Dedifferentiated amniotic fluid mesenchymal stem cell (primary cell): Measurements from ENCODE around the gene GPR83.
"Not testable (repeated sequence)": the region's sequence is repeated elsewhere in the genome, so short reads cannot be mapped to it uniquely, and the experiment has no call there.

ENCODE experiments used
- DNase-seq: peaks from one replicate; pipeline ENCODE4 v3.0.0-alpha.2; 2016; ENCODE audit errors: extremely low spot score

GPR83 gene

DNA sequence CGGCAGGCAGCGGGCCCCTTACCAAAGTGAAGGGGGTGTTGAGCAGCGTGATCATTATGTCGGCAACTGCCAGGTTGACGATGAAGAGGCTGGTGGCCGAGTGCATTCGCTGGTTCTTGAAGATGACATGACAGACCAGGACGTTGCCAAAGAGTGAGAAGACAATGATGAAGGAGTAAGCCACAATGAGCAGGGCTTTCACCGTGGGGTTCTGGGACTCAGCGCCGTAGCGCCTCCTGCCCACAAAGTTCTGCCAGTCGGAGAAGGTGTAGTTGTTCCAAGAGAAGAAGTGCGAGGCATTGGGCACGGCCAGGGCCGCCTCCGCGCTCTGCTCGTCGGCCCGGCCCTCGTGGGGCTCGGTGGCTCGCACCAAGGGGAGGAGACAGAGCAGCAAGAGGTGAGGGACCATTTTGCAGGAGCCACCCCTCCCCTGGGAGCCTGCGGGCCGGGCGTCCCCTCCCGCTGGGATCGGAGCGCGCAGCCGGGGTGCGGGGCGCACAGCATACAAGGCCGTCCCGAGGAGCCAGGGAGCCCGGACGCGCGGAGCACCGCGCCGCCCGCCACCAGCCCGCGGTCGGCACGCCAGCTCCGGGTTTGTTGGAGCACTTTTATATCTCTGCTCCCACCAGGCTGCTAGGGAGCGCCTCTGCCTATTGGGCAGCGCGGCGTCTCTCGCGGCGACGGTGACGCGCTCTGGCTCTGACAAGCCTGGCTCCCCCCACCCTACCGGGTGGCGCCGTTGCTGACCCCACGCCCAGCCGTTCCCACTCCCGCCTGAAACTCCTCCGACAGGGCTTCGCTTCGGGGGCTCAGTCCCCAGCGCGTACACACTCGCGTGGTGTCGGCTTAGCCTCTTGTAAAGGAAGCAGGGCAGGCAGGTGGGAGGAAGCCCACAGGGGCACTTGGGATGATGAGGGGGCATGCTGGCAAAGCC is at the start of gene GPR83:
Gene GPR83, minus strand, starts transcription at position 581 of the 934 bp plus-strand sequence. Its CDS starts 172 bp downstream, at position 409.
- no peak for DNase-seq

GRCh38 chr11:94450048-94450447 is 48.8 kb upstream of the GPR83 start:
- DNase-seq = no peak

GRCh38 chr11:94449437-94449836 is 48.2 kb upstream of the GPR83 start:
- no peak for DNase-seq

DNA sequence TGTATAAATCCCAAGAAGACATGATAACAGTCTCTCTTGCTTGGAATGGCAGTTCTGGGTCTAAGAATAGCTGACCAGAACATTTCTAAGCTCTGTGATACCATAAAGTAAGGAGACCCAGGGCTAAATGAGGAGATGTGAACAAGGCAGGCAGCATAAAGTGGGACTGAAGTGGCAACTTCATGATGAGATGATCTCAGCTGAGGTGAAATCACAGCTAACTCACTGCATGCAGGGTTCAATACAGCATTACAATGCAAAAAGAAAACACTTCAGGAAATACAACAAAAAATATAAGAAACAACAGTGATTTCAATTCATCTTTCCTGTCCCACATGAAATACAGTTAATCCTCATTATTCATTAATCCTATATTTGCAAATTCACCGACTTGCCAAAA is 47.8 kb upstream of the GPR83 start:
- no peak for DNase-seq

DNA sequence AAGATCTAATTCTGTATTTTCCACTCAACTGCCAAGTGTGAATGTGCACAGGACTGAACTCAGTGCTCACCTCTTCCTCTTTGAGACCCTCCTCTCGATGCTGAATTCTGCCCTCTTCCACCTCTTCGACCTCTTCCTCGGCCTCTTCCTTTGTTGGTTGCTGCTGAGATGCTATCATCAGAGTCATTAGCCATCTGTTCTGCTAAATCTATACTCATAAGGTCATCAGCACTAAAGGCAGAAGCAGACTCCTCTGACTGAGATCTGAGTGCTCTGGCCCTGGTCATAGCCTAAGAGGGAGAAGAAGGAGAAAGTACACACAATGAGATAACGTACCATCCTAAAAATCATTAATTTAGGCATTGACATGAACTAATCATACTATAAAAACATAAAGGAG is 45.9 kb upstream of the GPR83 start:
- DNase-seq = no peak

- no peak for DNase-seq
These were observed 44.4 kb upstream of the GPR83 start for GRCh38 chr11:94445641-94446040.

DNA sequence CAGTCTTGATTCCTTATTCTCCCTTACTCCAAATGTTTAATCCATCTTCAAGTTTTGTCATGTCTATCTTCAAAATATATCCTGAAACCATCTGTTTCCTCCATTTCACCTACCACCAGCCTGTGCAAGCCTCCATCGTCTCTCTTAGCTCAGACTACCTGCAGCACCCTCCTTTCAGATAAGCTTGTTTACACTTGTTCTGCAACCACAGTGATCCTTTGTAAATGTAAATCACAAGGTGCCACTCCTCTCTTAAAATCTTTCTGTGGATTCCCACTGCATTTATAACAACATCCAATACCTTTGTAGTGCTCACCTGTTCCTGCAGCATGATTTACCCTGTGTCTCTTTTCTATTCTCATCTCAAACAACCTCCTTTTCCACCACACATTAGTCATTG is 31.8 kb upstream of the GPR83 start:
- no peak for DNase-seq

DNA sequence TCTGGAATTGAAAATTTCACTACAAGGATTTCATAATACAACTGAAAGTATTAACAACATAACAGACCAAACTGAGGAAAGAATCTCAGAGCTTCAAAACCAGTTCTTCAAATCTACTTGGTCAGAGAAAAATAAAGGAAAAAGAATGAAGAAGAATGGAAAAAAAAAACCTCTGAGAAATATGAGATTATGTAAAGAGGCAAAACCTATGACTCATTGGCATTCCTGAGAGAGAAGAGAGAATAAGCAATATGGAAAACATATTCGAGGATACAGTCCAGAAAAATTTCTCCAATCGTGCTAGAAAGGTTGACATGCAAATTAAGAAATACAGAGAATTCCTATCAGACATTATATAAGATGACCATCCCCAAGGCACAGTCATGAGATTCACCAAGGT is 23.4 kb upstream of the GPR83 start:
- no peak for DNase-seq

- no peak for DNase-seq
These were observed 22.8 kb upstream of the GPR83 start for GRCh38 chr11:94424011-94424410.

DNA sequence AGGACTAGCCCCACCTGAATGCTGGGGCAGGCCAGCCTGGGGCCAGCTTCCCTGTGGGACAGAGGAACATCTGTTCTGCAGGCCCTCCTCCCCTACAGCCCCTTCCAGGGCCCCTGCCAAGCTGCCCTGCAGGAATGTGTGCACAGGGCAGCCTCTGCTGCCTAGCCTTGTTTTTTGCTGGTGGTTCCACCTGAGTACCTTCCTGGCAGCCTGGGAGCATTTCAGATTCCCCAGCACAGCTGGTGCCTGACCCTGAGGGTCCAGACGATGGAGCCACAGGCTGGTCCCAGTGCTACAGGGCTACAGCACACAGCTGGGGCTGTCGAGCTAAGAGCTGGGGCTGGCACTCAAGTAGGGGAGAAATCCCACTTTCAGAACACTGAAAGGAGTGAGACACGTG is 22.3 kb upstream of the GPR83 start:
- no peak for DNase-seq

DNA sequence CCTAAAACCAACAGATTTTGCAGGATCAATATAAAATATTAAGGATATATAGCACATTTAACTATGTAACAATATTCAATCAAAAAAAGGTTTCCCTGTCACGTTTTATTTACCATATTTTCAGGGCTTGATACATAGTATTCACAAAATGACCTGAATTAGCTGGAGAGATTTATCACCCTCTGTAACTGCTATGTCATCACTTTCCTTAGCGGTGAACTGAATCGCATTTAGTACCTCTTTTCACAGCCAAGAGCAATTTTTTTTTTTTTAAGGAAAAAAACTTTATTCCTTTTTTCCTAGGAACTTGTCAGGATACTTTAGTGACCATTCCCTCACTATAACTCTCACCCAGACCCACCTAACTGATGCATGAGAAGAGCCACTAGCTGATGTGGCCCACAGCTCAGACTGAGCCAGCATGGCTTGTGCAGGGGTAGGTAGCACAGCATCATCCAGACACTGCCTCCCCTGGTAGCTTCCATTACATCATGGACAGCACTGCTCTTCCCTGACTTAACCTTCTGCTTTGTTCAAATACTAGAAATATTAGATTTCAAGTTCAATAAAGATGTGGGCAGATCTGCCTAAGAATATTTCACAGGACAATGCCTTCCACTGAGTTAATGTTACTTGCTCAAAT is 17.0 kb upstream of the GPR83 start:
- DNase-seq = no peak

DNA sequence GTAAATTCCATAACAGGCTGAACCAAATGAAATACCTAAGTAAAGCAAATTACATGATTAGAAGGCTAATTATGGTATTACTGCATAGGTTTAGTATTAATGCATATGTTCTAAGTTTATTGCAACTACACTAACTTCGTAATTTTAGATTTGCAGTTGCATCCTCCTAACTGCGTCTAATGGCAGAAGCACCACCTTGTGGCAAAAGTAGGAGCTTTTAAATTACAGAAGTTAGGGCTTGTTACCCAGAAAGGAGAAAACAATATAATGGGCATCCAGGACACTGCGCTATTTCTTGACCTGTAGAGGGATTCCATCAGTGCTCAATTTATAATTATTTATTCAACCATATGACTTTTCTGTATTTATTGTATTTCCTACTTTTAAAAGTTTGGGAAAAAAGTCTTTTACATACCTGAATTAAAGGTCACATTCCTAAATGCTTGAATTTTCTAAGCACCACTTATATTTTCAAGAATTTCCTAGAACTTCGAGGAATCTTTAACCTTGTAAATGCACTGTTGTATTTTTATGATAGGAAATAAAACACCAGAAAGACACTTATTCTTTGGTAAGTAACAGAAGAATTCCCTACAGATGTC is 16.3 kb upstream of the GPR83 start:
- DNase-seq = peak; percentile 54

GRCh38 chr11:94405062-94405833 is 4.0 kb upstream of the GPR83 start:
- DNase-seq = no peak

DNA sequence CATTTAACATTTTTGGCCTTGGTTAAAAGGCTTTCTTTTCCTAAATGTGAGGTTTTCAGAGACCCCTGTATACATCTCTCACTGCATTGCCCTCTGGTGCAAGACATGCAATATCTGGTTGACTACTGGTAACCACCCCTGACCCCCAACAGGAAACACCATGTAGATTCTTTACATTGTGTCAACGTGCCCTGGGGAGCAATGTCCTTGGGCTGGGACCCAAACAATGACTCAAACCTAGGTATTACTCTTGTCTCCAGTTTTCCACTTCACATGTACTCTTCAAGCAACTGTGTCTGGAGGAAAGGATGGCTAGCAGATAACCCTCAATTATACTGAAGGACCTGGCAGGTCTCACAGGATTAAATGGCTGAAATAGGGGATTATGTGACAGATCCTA is 1.1 kb upstream of the GPR83 start:
- no peak for DNase-seq

GRCh38 chr11:94401773-94402265 is 600 bp upstream of the GPR83 start:
- no peak for DNase-seq

- no peak for DNase-seq
These were observed 771 bp downstream of the GPR83 start for GRCh38 chr11:94400457-94400838.

- DNase-seq = no peak
These were observed 1.2 kb downstream of the GPR83 start for GRCh38 chr11:94400050-94400449.

GRCh38 chr11:94398101-94398500 is 3.1 kb downstream of the GPR83 start:
- no peak for DNase-seq

DNA sequence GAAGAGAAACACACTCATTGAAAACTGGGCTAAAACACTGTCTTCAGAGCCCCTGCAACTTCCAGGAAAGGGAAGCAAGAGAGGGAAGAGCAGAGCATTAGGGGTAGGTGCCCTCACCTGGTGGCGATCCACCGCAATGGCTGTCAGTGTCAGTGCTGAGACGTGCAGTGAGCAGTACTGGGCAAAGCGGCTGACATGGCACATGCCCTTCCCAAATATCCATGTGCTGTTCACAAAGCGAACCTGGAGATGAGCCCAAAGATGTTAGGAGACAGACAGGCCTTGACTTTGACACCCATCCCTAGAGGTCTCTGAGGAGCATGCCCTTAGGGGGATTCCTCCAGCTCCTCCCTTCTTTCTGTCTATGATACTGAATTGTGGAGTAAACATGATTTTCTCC is 4.9 kb downstream of the GPR83 start:
- DNase-seq = no peak

DNA sequence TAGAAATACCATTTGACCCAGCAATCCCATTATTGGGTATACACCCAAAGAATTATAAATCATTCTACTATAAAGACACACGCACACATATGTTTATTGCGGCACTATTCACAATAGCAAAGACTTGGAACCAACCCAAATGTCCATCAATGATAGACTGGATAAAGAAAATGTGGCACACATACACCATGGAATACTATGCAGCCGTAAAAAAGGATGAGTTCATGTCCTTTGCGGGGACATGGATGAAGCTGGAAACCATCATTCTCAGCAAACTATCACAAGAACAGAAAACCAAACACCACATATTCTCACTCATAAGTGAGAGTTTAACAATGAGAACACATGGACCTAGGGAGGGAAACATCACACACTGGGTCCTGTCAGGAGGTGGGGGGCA is 9.3 kb downstream of the GPR83 start:
- not testable (repeated sequence) for DNase-seq

DNA sequence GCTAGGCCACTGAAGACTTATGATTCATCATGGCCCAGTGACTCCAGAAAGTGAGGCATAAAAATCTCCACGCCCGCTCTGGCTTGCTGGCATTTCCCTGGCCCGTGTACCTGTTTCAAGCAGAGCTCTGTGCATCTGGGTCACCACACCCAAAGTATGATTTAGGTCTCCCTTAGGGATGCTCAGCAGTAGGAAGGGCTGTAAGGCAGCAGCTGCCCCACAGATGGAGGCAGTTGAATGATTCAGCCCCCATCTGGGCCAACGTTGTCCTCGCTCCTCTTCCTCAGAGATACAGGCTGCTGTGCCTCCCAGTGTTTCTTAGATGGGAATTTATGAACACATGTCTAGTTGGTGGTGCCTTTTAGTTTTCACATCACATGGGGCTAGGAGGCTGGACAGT is 21.6 kb downstream of the GPR83 start:
- DNase-seq = no peak

- DNase-seq = no peak
These were observed 24.4 kb downstream of the GPR83 start for GRCh38 chr11:94376841-94377240.
